Measurements from ENCODE around the gene CHST11. TPM values are rescaled to one million over a fixed set of nuclear protein-coding genes. Genes with fewer than 3 reads are reported as not detected.

CHST11 gene
- total RNA-seq, 1 experiment from 2014 or later = 6.7 TPM

GRCh38 chr12:104686196-104686595 is 229.4 kb downstream of the CHST11 start:
- H3K36me3 Mint-ChIP-seq (ENCODE audit: insufficient read depth in 1 of 3, low read depth in 3 of 3) = no peaks in the 10 kb centered on the region
- H3K79me2 ChIP-seq (ENCODE audit: insufficient read depth, low read length) = no peaks in the 10 kb centered on the region
- peaks cover 2% of the 10 kb centered on the region for H3K79me1 ChIP-seq (ENCODE audit: insufficient read depth, low read depth, low read length, poor library complexity, severe bottlenecking)
- no peak overlapping the region for H3K14ac ChIP-seq (ENCODE audit: insufficient read depth, low read length)
- H3T11ph ChIP-seq (ENCODE audit: low read length) = no peak overlapping the region
- H4K20me1 ChIP-seq (ENCODE audit: control insufficient read depth, insufficient read depth, insufficient read length) = no peaks in the 10 kb centered on the region
- H2BK15ac ChIP-seq (ENCODE audit: low read depth, low read length) = no peak overlapping the region
- H3K27ac ChIP-seq (ENCODE audit: insufficient read length, low read depth, low read length) = no peak overlapping the region
- no peak overlapping the region for H3K4me3 Mint-ChIP-seq
- TF ChIP-seq CTCF (conservative IDR thresholded peaks at IDR 0.05) = no peak
- no peak overlapping the region for H2BK12ac ChIP-seq (ENCODE audit: insufficient read length, low read depth, low read length)
- H3K4me1 Mint-ChIP-seq = no peaks in the 10 kb centered on the region
- H3K4me2 ChIP-seq (ENCODE audit: insufficient read depth, insufficient read length, low read length) = no peak overlapping the region
- no peak overlapping the region for H4K5ac ChIP-seq (ENCODE audit: insufficient read length, low read depth, low read length)
- H3K23ac ChIP-seq (ENCODE audit: insufficient read length, low read depth, low read length) = no peak overlapping the region
- H4K91ac ChIP-seq (ENCODE audit: insufficient read length, low read depth, low read length) = no peak overlapping the region
- H4K8ac ChIP-seq (replicated peaks; ENCODE audit: insufficient read length, low read depth, low read length) = no peak overlapping the region
- H3K27ac Mint-ChIP-seq = no peak overlapping the region
- H2BK120ac ChIP-seq (ENCODE audit: low read depth, low read length, poor library complexity, severe bottlenecking) = no peak overlapping the region
- no peak overlapping the region for H2BK20ac ChIP-seq (ENCODE audit: low read depth, low read length, poor library complexity, severe bottlenecking)
- H2AK5ac ChIP-seq (ENCODE audit: insufficient read length, low read length) = no peak overlapping the region
- H3K9me3 Mint-ChIP-seq = no peaks in the 10 kb centered on the region
- H3K9ac ChIP-seq (ENCODE audit: extremely low read depth, insufficient read length, low read length) = no peak overlapping the region
- H3K18ac ChIP-seq (ENCODE audit: insufficient read length, low read depth, low read length) = no peak overlapping the region
- H3K27me3 ChIP-seq (ENCODE audit: insufficient read depth, low read length) = no peaks in the 10 kb centered on the region
- no peaks in the 10 kb centered on the region for H3K23me2 ChIP-seq (ENCODE audit: insufficient read length, low read depth, low read length, poor library complexity, severe bottlenecking)
- H3K9me3 ChIP-seq (ENCODE audit: control insufficient read depth, low read depth, low read length) = no peaks in the 10 kb centered on the region
- no peaks in the 10 kb centered on the region for H3K4me1 ChIP-seq (ENCODE audit: insufficient read depth, low read length)
- H3K4ac ChIP-seq (ENCODE audit: low read depth, low read length) = no peak overlapping the region
- H3K56ac ChIP-seq (ENCODE audit: insufficient read length, low read depth, low read length) = no peak overlapping the region
- no peak overlapping the region for H2AFZ ChIP-seq (ENCODE audit: low read length)
- no CpG with 5 or more reads among the region's 3 CpGs for WGBS (ENCODE audit: extremely low coverage, insufficient read length, low lambda C conversion rate)
- no peak overlapping the region for H2BK5ac ChIP-seq (ENCODE audit: insufficient read length, low read length)
- no peak for DNase-seq
- no peaks in the 10 kb centered on the region for H3K27me3 Mint-ChIP-seq (ENCODE audit: low read depth)
